Sigmoid colon (tissue), 7 donors: ENCODE measurements around the gene HPS3. TPM values are rescaled to one million over a fixed set of nuclear protein-coding genes. Genes with fewer than 3 reads are reported as not detected.

Source experiments
- DNase-seq: peaks from one replicate; pipeline ENCODE4 v3.0.0-alpha.2; 2019
- H3K27ac ChIP-seq, 4 donors: fragments of 200-600 bp; sonication (generic); one replicate each; pipeline ENCODE4 v1.5.1; 2016 to 2019; ENCODE audit warnings: mild to moderate bottlenecking in 1 of 4
- H3K27me3 ChIP-seq, 3 donors: fragments of 200-600 bp; sonication (generic); one replicate each; pipeline ENCODE4 v1.5.1; 2019; ENCODE audit warnings: mild to moderate bottlenecking in 1 of 3
- H3K36me3 ChIP-seq, 4 donors: fragments of 200-600 bp; sonication (generic); one replicate each; pipeline ENCODE4 v1.5.1; 2016 to 2019
- H3K4me1 ChIP-seq, 4 donors: fragments of 200-600 bp; sonication (generic); one replicate each; pipeline ENCODE4 v1.5.1; 2017 to 2019
- H3K4me3 ChIP-seq, 4 donors: fragments of 200-600 bp; sonication (generic); one replicate each; pipeline ENCODE4 v1.5.1; 2017 to 2019; ENCODE audit warnings: mild to moderate bottlenecking in 2 of 4, moderate library complexity in 1 of 4
- H3K9me3 ChIP-seq, 4 donors: fragments of 200-600 bp in 3 of 4; sonication (generic) in 3 of 4; one replicate each; pipeline versions ENCODE4 v1.5.1 to v1.6.1; 2013 to 2019
- EP300 ChIP-seq, 4 donors: sonication (generic); formaldehyde crosslinking; IDR thresholded peaks; one replicate each; pipeline ENCODE4 v1.6.1; 2017; ENCODE audit warnings: antibody characterized with exemption in 4 of 4
- POLR2A ChIP-seq, 2 donors: fragments of 450-650 bp; IDR thresholded peaks; one replicate each; pipeline ENCODE4 v1.6.1; 2016; ENCODE audit warnings: antibody characterized with exemption in 2 of 2, mild to moderate bottlenecking in 2 of 2, moderate library complexity in 2 of 2
- POLR2AphosphoS5 ChIP-seq, 4 donors: sonication (generic); formaldehyde crosslinking; IDR thresholded peaks; one replicate each; pipeline ENCODE4 v1.6.1; 2017; ENCODE audit warnings: antibody characterized with exemption in 4 of 4
- WGBS, 2 donors: extraction: QIAGEN DNeasy Blood & Tissue Kit; methylation state at CpG; one replicate each; pipeline ENCODE4 v1.1.7; 2013; 5-methylcytosine and 5-hydroxymethylcytosine counted together
- intact Hi-C: fragments of 100-400 bp; cut with DNase I; formaldehyde crosslinking; loops from one replicate; pipeline ENCODE4 v1.15.1; 2023
- polyA plus RNA-seq, 3 donors: library from polyadenylated mRNA; stranded (reverse); fragments of 200-250 nt; gene quantifications; one replicate each; pipeline ENCODE4 v1.2.3, GENCODE V29; 2013
- total RNA-seq, 4 donors: library from RNA; depleted of rRNA; stranded (reverse); fragments of >200 nt; gene quantifications; one replicate each; pipeline ENCODE4 v1.1.0, GENCODE V29; 2016
- TF ChIP-seq, protein P1 (sequence below), 4 experiments: fragments of 450-650 bp in 3 of 4; fragments of 200-600 bp in 1 of 4; IDR thresholded peaks; one replicate each; pipeline ENCODE4 v1.5.1; 2016 to 2019; ENCODE audit warnings: antibody characterized with exemption in 4 of 4, mild to moderate bottlenecking in 3 of 4, moderate library complexity in 2 of 4
- donor health status: healthy with polysubstance abuse.
- donor health status: Bipolar disorder and iron deficiency.
- donor health status: healthy.

Gene HPS3
- total and polyA plus RNA-seq, 7 donors = 7.8 to 25.3 (median 14.8) TPM

DNA sequence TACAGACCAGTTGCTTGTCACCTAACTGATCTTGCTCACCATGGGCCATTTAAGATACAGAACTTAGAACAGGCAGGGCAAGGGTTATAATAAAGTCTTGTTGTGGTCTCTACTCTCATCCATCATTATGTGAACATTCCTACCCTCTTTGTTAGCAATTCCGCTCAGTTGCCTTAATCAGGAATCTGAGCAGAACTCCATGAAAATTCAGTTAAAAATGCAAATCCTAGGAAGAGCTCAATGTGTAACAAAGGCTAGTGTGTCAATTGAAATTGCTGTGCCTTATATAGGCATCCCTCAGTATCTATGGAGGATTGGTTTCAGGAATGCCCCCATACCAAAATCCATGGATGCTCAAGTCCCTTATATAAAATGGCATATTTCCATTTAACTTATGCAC is 47.7 kb downstream of the HPS3 start:
- peaks cover 0 to 30% (median 3%) of the 10 kb centered on the region in 4 donors for H3K36me3 ChIP-seq
- intact Hi-C loops = no loop called here
- no peak for DNase-seq
- no peak overlapping the region for H3K27ac ChIP-seq
- 95 to 98% methylated on average over 1 of the region's 1 CpG for WGBS, 2 donors
- no peak overlapping the region for H3K4me3 ChIP-seq
- no peaks in the 10 kb centered on the region for H3K27me3 ChIP-seq
- H3K9me3 ChIP-seq = no peaks in the 10 kb centered on the region
- peaks cover 0 to 24% (median 6%) of the 10 kb centered on the region in 4 donors for H3K4me1 ChIP-seq
- TF ChIP-seq POLR2AphosphoS5 (IDR thresholded peaks at IDR 0.05) = no peak
- TF ChIP-seq EP300 (IDR thresholded peaks at IDR 0.05) = no peak
- TF ChIP-seq POLR2A (IDR thresholded peaks at IDR 0.05) = no peak
- TF ChIP-seq, protein P1, sequence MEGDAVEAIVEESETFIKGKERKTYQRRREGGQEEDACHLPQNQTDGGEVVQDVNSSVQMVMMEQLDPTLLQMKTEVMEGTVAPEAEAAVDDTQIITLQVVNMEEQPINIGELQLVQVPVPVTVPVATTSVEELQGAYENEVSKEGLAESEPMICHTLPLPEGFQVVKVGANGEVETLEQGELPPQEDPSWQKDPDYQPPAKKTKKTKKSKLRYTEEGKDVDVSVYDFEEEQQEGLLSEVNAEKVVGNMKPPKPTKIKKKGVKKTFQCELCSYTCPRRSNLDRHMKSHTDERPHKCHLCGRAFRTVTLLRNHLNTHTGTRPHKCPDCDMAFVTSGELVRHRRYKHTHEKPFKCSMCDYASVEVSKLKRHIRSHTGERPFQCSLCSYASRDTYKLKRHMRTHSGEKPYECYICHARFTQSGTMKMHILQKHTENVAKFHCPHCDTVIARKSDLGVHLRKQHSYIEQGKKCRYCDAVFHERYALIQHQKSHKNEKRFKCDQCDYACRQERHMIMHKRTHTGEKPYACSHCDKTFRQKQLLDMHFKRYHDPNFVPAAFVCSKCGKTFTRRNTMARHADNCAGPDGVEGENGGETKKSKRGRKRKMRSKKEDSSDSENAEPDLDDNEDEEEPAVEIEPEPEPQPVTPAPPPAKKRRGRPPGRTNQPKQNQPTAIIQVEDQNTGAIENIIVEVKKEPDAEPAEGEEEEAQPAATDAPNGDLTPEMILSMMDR (IDR thresholded peaks at IDR 0.05) = no peak

DNA sequence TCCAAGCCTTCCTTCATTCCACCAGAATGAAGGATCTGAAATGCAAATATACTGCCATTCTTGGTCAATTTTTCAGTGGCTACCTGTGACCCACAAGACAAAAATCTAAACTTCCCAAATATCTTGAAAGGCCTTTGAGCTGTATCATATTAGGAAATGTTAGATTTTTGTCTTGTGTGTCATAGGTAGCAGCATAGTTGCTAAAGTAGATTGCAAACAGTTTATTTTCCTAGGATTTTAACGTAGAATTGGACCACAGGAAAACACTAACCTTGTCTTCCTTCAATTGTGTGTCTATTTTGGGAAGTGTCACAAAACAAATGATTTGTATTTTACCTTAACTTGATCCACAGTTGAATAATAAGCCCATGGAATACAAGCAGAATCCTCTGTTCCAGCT is 49.8 kb downstream of the HPS3 start:
- peak overlapping the region; percentile 51 to 68 (median 63) for H3K27ac ChIP-seq
- no peak for DNase-seq
- peaks cover 0 to 24% (median 6%) of the 10 kb centered on the region in 4 donors for H3K4me1 ChIP-seq
- TF ChIP-seq, protein P1 (IDR thresholded peaks at IDR 0.05) = no peak
- peak in 1 of 4 donors; percentile 22 for TF ChIP-seq POLR2AphosphoS5 (IDR thresholded peaks at IDR 0.05)
- H3K27me3 ChIP-seq = no peaks in the 10 kb centered on the region
- H3K4me3 ChIP-seq = no peak overlapping the region
- intact Hi-C loops = no loop called here
- no peaks in the 10 kb centered on the region for H3K9me3 ChIP-seq
- H3K36me3 ChIP-seq = peaks cover 0 to 10% (median 0%) of the 10 kb centered on the region in 4 donors
- 86 to 89% methylated on average over 1 of the region's 1 CpG for WGBS, 2 donors

DNA sequence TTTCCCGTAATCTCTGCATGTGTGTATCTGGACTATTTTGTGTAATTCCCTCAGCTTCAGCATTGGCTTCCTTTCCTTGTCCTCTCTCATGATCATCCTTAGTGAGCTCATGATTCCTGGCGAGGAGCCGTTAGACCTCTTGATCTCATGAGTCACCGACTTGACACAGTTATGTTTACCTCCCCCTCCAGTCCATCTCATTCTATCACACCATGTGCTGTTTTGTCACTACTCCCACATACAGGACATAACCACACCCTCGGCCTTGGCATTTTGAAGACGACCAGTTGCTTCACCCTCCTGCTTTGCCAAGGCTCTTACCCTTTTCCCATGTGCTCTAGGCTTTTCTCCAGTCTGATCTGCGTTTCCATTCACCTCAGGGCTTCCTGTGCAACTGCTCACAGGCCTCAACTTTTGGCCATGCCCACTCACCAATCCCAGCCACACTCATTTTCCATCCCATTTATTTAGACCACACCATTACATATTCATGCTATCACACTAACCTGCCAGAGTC is 50.7 kb downstream of the HPS3 start:
- Histone ChIP-seq H3K4me1 (peaks cover 0 to 19% (median under 1%) of the 10 kb centered on the region in 4 donors), H3K27ac (peak overlapping the region; percentile 51 to 68 (median 63)), H3K9me3 (no peaks in the 10 kb centered on the region), H3K36me3 (peaks cover 0 to 10% (median 0%) of the 10 kb centered on the region in 4 donors), H3K27me3 (no peaks in the 10 kb centered on the region), H3K4me3 (no peak overlapping the region)
- peak; percentile 96 for DNase-seq
- peak; percentile 50 to 91 (median 60) for TF ChIP-seq POLR2AphosphoS5 (IDR thresholded peaks at IDR 0.05)
- TF ChIP-seq, protein P1 (IDR thresholded peaks at IDR 0.05) = no peak
- no peak for TF ChIP-seq POLR2A (IDR thresholded peaks at IDR 0.05)
- peak in 3 of 4 donors; percentile 20 to 76 (median 44) for TF ChIP-seq EP300 (IDR thresholded peaks at IDR 0.05)
- 70 to 82% methylated on average over 7 of the region's 7 CpGs for WGBS, 2 donors
- intact Hi-C loops = loop anchor here (10.0 kb wide), 1 partner anchor 95 kb away; no protein-coding TSS in a partner anchor

DNA sequence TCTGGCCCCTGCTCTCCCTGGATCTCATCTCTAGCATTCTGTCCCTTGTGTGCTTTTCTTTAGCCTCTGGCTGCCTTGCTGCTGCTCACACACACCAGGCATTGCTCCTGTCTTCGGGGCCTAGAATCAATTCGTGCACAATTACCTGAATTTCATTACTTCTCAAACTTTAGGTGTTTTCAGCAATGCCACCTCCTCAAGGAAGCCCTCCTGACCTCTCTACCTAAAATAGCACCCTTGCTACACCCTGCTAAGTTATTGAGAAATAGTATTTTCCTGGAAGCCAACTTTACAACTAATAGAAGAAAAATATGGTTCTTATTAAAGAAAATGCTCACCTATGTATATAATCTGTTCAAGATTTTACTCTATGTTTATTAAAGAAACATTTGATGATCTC is 51.7 kb downstream of the HPS3 start:
- Histone ChIP-seq H3K4me1 (peaks cover 0 to 19% (median 0%) of the 10 kb centered on the region in 4 donors), H3K9me3 (no peaks in the 10 kb centered on the region), H3K27me3 (no peaks in the 10 kb centered on the region), H3K27ac (no peak overlapping the region), H3K4me3 (no peak overlapping the region), H3K36me3 (peaks cover 0 to 10% (median 0%) of the 10 kb centered on the region in 4 donors)
- intact Hi-C loops = loop anchor here (10.0 kb wide), 1 partner anchor 94 kb away; no protein-coding TSS in a partner anchor
- WGBS, 2 donors = 97% methylated on average over 2 of the region's 2 CpGs
- DNase-seq = no peak
- TF ChIP-seq, protein P1 (IDR thresholded peaks at IDR 0.05) = no peak
- no peak for TF ChIP-seq POLR2A (IDR thresholded peaks at IDR 0.05)
- TF ChIP-seq POLR2AphosphoS5 (IDR thresholded peaks at IDR 0.05) = no peak
- TF ChIP-seq EP300 (IDR thresholded peaks at IDR 0.05) = no peak
